Head of caudate nucleus (tissue), 42 donors: ENCODE data around the gene R3HCC1L.
A peak's percentile ranks its signal among the peaks of the same experiment; 100 is the strongest.
"Not testable (repeated sequence)": the region's sequence is repeated elsewhere in the genome, so short reads cannot be mapped to it uniquely, and the experiment has no call there.

ENCODE experiments used
- DNase-seq, 42 donors: peaks; one replicate each; pipeline versions ENCODE4 v3.0.0 to v3.0.0-alpha.2; 2020 to 2021; ENCODE audit warnings: mixed read lengths in 7 of 42
- intact Hi-C: fragments of 100-400 bp; cut with DNase I; formaldehyde crosslinking; loops from one replicate; pipeline ENCODE4 v1.15.0; 2022

Gene R3HCC1L

GRCh38 chr10:98125940-98126631 is 8.4 kb upstream of the R3HCC1L start:
- intact Hi-C loops: no loop called here
- no peak for DNase-seq

GRCh38 chr10:98128802-98129201 is 5.7 kb upstream of the R3HCC1L start:
- intact Hi-C loops: no loop called here
- no peak for DNase-seq

GRCh38 chr10:98131619-98132018 is 2.8 kb upstream of the R3HCC1L start:
- intact Hi-C loops: no loop called here
- no peak for DNase-seq

GRCh38 chr10:98133075-98133752 is 1.2 kb upstream of the R3HCC1L start:
- intact Hi-C loops: not testable (repeated sequence)
- DNase-seq: peak in 1 of 42 donors; percentile 34

GRCh38 chr10:98134117-98134430 is 383 bp upstream of the R3HCC1L start:
- intact Hi-C loops: no loop called here
- peak in 1 of 42 donors; percentile 10 for DNase-seq

- peak in 5 of 42 donors; percentile 5 to 25 (median 10) for DNase-seq
- intact Hi-C loops: no loop called here
These were observed 904 bp downstream of the R3HCC1L start for GRCh38 chr10:98135222-98135899.

- intact Hi-C loops, DNase-seq: not testable (repeated sequence)
These were observed 2.3 kb downstream of the R3HCC1L start for GRCh38 chr10:98136775-98137174.

GRCh38 chr10:98138031-98138430 is 3.6 kb downstream of the R3HCC1L start:
- intact Hi-C loops: no loop called here
- no peak for DNase-seq

- intact Hi-C loops: no loop called here
- DNase-seq: no peak
These were observed 5.0 kb downstream of the R3HCC1L start for GRCh38 chr10:98139431-98139830.

GRCh38 chr10:98141484-98142073 is 7.1 kb downstream of the R3HCC1L start:
- DNase-seq: no peak
- intact Hi-C loops: no loop called here

- DNase-seq: no peak
These were observed 10.5 kb downstream of the R3HCC1L start for GRCh38 chr10:98144985-98145384.

GRCh38 chr10:98149858-98150257 is 15.4 kb downstream of the R3HCC1L start:
- intact Hi-C loops: no loop called here
- DNase-seq: no peak

More at GRCh38 chr10:98144985-98145384, 10.5 kb downstream of the R3HCC1L start:
- intact Hi-C loops: no loop called here

GRCh38 chr10:98150544-98150943 is 16.1 kb downstream of the R3HCC1L start:
- intact Hi-C loops: no loop called here
- DNase-seq: no peak

- intact Hi-C loops, DNase-seq: not testable (repeated sequence)
These were observed 18.3 kb downstream of the R3HCC1L start for GRCh38 chr10:98152778-98153177.

GRCh38 chr10:98153213-98153958 is 18.9 kb downstream of the R3HCC1L start:
- intact Hi-C loops: not testable (repeated sequence)

GRCh38 chr10:98154076-98154475 is 19.6 kb downstream of the R3HCC1L start:
- intact Hi-C loops: no loop called here
- no peak for DNase-seq

More at GRCh38 chr10:98153213-98153958, 18.9 kb downstream of the R3HCC1L start:
- not testable (repeated sequence) for DNase-seq

- no peak for DNase-seq
- intact Hi-C loops: no loop called here
These were observed 24.1 kb downstream of the R3HCC1L start for GRCh38 chr10:98158576-98158975.

- intact Hi-C loops: no loop called here
- DNase-seq: no peak
These were observed 29.5 kb downstream of the R3HCC1L start for GRCh38 chr10:98163941-98164340.

- intact Hi-C loops: no loop called here
These were observed 32.7 kb downstream of the R3HCC1L start for GRCh38 chr10:98167191-98167590.

More at GRCh38 chr10:98167191-98167590, 32.7 kb downstream of the R3HCC1L start:
- no peak for DNase-seq
